DMS53 (cell line): ENCODE data around the gene WWP2.
"Not testable (repeated sequence)": the region's sequence is repeated elsewhere in the genome, so short reads cannot be mapped to it uniquely, and the experiment has no call there.

Experiments used
- DNase-seq: peaks from one replicate; lab custom pipeline; 2025; lab: John Stamatoyannopoulos, UW

The WWP2 gene

GRCh38 chr16:69796285-69797118 is 34.4 kb downstream of the WWP2 start:
- peak; percentile 64 for DNase-seq

- no peak for DNase-seq
Measured at GRCh38 chr16:69798466-69798865, 36.3 kb downstream of the WWP2 start.

DNA sequence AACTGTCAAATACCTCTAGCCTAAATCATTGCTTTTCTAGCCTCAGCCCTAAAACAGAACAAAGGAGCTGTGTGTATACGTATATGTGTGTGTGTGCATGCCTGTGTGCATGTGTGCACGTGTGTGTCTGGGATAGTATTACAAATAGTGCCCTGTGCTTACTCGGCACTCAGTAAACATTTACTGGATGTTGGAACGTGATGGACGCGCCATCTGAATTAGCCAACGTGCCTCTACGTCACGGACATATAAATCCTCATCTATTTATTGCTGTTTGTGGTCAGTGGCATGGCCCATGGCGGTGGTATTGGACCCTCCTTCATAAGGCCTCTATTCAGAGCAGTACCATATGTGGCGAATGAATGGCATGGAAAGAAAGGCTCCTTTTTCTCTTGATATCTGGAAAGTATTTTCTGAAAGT is 37.5 kb downstream of the WWP2 start:
- DNase-seq: no peak

GRCh38 chr16:69804297-69804696 is 42.2 kb downstream of the WWP2 start:
- no peak for DNase-seq

- not testable (repeated sequence) for DNase-seq
Measured at GRCh38 chr16:69806776-69807175, 44.6 kb downstream of the WWP2 start.

- DNase-seq: no peak
Measured at GRCh38 chr16:69812688-69813014, 50.5 kb downstream of the WWP2 start.

- DNase-seq: no peak
Measured at GRCh38 chr16:69814078-69814477, 51.9 kb downstream of the WWP2 start.

GRCh38 chr16:69814561-69814960 is 52.4 kb downstream of the WWP2 start:
- no peak for DNase-seq

DNA sequence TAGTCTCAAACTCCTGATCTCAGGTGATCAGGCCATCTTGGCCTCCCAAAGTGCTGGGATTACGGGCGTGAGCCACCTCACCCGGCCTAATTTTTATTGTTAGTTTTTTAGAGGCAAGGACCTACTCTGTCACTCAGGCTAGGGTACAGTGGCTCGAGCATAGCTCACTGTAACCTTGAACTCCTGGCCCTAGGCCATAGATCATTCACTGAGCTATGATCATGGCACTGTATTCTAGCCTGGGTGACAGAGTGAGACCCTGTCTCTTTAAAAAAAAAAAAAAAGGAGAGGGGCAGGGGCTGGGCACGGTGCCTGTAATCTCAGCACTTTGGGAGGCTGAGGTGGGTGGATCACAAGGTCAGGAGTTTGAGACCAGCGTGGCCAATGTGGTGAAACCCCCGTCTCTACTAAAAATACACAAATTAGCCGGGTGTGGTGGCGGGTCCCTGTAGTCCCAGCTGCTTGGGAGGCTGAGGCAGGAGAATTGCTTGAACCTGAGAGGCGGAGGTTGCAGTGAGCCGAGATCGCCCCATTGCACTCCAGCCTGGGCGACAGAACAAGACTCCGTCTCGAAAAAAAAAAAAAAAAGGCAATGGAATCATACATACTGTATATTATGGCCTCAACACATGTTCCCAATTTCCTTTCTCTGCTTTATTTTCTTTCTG is 53.2 kb downstream of the WWP2 start:
- DNase-seq: not testable (repeated sequence)

GRCh38 chr16:69816996-69817395 is 54.9 kb downstream of the WWP2 start:
- no peak for DNase-seq

DNA sequence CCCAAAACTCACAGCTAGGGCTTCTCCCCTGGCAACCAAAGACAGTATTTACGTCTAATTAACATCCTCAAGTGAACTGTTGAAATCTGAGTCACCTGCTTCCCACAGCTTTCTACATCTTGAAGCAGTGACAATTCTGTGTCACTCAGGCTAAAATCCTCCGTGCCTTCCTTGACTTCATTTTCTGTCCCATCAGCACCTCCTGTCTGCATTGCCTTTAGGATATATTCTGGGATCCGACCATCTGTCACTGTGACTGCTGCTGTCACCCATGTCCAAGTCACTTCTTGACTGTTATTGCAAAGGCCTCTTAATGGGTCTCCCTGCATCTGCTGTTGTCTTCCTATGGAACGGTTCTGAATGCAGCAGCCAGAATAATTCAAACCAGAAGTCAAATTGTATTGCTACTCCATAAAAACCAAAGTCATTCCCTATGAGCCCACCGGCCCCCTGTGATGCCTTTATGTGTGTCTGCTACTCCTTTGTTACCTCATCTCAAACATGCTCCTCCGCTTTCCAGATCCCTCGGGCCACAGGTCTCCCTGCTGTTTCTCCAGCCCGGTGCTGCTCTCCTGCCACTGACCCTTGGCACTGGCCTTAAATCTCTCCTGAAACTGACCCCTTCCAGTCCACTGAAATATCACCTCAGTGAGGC is 56.9 kb downstream of the WWP2 start:
- no peak for DNase-seq

DNA sequence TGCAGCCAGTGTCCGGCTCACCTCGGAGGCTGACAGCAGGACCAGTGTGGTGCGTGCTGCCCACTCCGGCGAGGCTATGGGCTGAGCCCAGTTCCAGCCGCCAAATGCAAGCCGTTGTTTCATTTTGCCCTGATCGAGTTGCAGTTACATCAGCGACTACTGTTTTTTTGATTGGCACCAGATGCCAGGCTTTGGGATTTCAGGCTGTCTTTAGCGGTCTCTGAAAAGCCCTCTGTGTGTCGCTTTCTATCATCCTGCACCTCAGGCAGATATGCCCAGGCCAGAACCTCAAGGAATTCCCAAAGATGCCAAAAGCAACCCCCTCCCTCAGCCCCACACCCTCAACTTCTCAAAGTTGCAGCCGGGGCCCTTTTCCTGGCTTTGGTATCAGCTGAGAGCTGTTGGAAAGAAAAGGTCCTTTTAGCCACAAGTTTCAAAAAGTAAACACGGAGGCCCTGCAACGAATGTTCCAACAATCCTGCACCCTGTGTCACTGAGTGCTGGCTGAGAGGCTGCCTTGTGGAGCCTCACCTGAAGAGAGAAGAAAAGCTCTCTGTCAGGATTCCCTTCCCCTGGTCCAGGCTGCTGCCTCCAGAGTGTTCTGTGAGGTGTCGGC is 58.9 kb downstream of the WWP2 start:
- DNase-seq: no peak

DNA sequence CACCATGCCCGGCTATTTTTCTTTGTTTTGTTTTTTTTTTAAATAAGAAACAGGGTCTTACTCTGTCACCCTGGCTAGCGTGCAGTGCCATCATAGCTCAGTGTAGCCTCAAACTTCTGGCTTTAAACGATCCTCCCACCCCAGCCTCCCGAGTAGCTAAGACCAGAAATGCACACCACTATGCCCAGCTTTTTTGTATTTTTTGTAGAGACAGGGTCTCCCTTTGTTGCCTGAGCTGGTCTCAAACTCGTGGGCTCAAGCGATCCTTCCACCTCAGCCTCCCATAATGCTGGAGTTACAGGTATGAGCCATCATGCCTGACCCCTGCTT is 59.7 kb downstream of the WWP2 start:
- DNase-seq: no peak

DNA sequence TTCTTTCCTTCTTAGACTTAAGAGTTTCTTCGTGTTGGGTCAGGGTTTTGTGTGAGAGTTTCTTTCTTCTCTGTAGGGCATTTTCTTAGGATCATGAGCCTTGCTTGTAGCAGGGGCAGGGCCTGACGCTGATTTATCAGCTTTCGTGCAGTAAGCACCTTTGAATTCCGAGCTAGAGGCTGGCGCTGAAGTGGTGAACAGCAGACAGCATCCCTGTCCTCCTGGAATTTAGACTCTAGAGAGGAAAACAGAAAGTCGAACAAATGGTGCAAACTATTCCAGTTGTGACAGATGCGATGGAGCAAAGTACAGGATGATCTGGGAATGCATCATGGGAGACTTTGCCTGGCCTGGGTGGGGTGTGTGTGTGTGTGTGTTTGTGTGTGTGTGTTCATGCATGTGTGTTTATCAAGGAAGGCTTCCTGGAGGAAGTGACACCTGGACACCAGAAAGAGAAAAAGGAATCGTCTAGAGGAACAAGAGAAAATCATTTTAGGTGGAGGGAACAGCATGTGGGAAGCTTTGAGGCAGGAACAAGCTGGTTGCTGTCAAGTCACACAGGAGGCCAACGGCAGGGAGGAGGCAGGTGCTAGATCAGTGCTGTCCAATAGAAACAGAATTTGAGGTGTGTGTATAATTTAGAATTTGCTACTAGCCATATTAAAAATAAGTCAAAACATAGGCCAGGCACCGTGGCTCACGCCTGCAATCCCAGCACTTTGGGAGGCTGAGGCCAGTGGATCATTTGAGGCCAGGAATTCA is 60.2 kb downstream of the WWP2 start:
- DNase-seq: no peak

GRCh38 chr16:69823831-69824563 is 61.9 kb downstream of the WWP2 start:
- no peak for DNase-seq

DNA sequence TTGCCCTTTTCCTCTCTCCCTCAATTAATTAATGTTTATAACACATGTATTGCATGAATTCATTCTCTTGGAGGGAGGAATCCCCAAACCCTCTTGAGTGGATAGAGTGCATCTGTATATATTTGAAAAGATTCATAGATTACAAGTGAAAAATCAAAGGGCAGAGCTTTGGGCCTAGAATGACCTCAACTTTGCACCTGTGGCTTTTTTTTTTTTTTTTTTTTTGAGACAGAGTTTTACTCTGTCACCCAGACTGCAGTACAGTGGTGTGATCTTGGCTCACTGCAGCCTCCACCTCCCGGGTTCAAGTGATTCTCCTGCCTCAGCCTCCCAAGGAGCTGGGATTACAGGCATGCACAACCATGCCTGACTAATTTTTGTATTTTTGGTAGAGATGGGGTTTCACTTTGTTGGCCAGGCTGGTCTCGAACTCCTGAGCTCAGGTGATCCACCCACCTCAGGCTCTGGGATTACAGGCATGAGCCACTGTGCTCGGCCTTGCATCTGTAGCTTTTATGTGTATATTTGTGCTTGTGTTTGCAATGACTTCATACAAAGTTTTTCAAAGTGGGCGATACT is 62.5 kb downstream of the WWP2 start:
- DNase-seq: not testable (repeated sequence)

GRCh38 chr16:69827524-69827923 is 65.4 kb downstream of the WWP2 start:
- no peak for DNase-seq

DNA sequence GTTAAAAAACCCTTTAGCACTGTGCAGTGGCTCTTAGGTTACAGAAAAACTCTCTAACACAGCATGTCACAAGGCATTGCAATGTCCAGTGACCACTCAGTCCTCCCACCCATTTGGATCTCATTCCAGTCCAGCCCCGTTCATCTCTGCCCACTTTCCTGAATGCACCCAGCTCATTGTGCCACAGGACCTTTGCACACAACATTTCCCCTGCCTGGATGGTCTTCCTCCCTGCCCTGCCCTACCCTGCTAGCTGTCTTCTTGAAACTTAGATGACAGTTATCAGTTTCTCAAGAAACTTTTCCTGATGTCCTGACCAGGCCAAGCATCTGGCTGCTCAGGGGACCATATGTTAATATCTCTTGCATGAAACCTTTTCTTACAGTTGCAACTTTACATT is 67.2 kb downstream of the WWP2 start:
- DNase-seq: no peak

GRCh38 chr16:69830146-69830533 is 68.0 kb downstream of the WWP2 start:
- DNase-seq: no peak

GRCh38 chr16:69830534-69831211 is 68.5 kb downstream of the WWP2 start:
- peak; percentile 39 for DNase-seq
